ENCODE results near the gene SYTL4.
"Not testable (repeated sequence)": the region's sequence is repeated elsewhere in the genome, so short reads cannot be mapped to it uniquely, and the experiment has no call there.

SYTL4 gene

DNA sequence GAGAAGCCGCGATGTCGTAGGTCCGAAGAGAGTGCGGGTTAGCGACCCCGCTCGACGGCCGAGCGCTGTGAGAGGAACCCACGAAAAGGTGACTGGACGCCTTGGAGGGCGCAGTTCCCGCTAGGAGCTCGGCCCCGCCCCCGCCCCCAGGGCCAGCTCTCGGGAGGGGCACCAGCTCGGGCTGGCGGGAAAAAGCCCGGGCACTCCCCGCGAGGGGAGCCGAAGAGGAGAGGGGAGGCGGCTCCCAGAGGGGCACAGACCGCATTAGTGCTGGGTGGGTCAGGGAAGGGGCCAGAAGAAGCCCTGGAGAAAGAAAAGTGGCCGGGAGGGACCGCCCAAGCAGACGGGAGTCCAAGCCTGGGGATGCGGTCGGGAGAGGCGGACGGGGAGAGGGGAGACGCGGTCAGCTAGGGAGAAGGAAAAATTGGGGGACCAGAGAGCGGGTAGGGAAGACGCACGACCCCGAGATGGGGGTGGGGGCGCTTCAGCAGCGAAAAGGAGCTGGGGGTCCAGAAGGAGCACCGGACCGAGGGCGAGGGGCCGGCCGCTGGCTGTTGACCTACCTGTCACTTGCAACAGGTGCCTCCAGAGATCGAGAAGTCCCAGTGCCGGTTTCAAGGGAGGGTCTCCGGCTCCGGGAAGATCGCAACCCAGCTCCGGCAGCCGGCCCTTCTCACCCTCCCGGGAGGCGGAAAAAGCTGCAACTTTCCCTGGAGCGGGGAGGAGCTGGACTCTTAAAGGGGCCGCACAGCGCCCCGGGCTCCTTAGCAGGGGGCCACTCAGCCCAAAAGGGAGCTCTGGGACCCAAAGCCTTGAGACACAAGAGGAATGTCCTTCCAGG is at the start of gene SYTL4:
SYTL4 (minus strand) TSS at position 681 of the 841 bp plus-strand sequence. CDS start 30,084 bp downstream, outside the sequence.
- peak; percentile 40 for DNase-seq (ENCODE audit: low spot score)

DNA sequence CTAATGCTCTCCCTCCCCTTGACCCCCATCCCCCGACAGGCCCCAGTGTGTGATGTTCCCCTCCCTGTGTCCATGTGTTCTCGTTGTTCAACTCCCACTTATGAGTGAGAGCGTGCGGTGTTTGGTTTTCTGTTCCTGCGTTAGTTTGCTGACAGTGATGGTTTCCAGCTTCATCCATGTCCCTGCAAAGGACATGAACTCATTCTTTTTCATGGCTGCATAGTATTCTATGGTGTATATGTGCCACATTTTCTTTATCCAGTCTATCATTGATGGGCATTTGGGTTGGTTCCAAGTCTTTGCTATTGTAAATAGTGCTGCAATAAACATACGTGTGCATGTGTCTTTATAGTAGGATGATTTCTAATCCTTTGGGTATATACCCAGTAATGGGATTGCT is 37.5 kb upstream of the SYTL4 start:
- not testable (repeated sequence) for DNase-seq (ENCODE audit: low spot score)

DNA sequence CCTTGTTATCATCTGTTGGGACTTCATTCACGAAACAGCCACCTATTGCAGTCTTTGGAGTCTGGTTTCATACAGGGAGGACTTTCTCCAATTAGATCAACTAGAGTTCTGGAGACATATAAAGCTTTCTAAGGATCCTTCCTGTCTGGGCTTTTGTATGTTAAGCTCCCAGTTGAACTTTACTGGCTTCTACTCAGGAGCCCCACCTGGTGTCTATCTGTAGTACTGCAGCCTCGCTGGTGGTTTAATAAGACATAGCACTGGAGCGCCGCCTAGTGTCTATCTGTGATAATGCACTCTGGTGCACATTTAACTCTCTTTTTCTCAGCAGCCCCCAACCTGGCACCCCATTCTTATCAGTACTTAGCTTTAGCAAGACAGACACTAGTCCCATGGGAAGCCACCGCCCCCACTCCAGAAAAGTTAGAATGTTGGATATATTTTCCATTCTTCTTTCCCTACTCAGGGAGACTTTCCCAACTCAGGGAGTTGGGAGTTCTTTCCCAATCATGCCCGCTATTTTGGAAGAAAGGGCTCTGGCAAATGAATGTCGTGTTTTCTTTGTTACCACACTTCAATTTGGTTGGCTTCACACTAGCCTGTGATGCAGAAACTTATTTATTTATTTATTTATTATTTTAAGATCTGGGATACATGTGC is 36.9 kb upstream of the SYTL4 start:
- peak; percentile 25 for DNase-seq (ENCODE audit: low spot score)

DNA sequence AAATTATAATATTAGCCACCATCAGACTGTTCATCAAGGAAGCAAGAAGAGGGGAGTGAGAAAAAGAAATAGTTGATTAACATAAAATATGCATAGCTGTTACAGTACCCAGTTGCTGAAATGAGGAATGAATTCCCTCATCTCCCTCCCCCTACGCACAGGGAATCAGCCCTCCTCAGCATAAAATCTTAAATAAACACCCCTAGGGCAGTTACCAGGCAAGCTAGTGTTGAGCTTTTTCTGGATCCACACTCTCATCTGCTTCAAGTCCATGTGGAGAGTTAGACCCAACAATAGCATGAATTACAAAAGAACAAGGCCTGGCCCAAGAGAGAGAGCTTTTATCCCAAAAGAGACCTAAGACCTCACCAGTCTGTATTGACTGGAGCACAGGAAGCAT is 19.0 kb upstream of the SYTL4 start:
- DNase-seq (ENCODE audit: low spot score), result no peak

DNA sequence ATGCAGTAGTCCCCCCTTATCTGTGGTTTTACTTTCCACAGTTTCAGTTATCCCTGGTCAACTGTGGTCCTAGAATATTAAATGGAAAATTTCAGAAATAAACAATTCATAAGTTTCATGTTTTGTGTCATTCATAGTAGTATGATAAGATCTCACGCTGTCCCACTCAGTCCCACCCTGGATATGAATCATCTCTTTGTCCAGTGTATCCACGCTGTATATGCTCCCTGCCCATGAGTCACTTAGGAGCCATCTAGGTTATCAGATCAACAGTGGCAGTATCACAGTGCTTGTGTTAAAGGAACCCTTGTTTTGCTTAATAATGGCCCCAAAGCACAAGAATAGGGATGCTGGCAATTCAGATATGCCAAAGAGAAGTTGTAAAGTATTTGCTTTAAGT is 16.2 kb upstream of the SYTL4 start:
- no peak for DNase-seq (ENCODE audit: low spot score)

DNA sequence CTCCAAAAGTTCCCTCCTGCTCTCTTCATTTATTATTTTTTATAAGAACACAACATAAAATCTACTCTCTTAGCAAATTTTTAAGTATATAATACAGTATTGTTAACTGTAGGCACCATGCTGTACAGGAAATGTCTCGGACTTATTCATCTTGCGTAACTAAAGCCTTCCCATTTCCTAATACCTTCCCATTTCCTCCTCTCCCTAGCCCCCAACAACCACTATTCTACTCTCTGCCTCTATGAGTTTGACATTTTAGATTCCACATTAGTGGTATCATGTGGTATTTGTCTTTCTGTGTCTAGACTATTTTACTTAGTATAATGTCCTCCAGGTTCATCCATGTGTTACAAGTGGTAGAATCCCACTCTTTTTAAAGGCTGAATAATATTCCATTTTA is 15.8 kb upstream of the SYTL4 start:
- DNase-seq (ENCODE audit: low spot score), result no peak

DNA sequence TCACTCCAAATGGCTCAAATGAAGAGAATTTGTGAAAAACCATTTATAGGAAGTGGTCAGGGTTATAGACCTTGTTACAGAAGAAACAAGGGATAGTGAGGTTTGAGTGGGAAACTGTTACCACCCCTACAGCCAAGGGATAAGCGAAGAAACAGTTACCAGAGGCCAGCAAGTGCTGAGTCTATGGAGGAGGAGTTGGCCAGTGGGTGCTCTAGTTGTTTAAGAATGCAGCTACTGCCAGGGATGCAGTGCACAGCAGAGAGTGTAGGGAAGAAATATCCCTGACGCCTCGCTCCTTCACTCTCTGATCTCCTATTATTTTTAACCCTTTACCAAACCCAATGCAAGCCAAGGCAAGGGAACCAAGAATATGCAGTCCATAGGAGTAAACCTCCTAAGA is 15.2 kb upstream of the SYTL4 start:
- DNase-seq (ENCODE audit: low spot score), result no peak

DNA sequence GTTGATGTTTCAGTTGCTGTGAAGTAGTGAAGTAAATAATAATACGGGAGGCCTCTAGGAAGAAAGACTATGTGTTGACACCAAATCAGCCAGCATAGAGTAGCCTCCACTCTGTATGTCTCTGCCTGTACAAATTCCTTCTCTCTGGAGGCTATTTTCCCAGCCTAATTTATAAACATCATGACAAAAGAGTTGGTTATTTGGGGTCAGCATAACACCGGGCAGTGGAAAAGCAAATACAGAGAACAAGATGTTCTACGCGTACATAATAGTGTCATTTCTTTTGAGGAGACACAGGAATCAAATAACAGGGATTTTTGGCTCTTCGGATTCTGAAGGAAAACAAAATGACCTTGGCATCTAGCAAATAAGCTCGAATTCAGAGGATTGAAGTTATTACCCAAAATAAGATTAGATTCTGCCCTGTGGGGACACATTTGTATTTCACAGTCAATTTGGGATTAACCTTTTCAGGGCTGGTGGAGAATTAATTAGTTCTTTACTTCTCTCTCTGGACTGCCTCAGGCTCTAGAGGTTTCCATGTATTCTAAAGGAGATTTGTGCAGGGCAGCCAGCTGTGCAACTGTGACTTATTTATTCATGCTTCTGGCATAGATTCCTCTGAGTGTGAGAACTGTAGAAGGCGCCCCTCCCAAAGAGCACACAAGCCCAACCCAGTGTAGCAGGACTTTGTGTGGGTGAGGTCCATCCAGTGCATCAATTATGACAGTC is 14.1 kb upstream of the SYTL4 start:
- DNase-seq (ENCODE audit: low spot score), result no peak

DNA sequence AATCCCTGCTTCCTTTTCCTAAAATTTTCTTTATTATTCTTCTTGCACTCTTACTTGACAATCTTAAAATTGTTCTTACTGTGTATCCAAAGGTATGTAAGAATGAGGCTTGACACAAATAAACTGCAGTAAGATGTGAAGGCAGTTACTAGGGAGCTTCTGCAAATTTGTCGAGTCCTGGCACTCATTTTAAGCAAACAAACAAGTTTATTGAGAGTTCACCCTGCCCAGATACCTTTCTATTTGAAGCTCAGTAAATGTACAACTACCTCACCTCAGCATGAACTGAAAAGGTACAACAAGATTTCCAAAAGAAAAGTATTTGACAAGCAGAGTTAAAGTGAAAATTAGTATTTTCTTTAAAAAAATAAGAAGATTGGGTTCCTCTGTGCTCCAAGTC is 13.3 kb upstream of the SYTL4 start:
- no peak for DNase-seq (ENCODE audit: low spot score)

DNA sequence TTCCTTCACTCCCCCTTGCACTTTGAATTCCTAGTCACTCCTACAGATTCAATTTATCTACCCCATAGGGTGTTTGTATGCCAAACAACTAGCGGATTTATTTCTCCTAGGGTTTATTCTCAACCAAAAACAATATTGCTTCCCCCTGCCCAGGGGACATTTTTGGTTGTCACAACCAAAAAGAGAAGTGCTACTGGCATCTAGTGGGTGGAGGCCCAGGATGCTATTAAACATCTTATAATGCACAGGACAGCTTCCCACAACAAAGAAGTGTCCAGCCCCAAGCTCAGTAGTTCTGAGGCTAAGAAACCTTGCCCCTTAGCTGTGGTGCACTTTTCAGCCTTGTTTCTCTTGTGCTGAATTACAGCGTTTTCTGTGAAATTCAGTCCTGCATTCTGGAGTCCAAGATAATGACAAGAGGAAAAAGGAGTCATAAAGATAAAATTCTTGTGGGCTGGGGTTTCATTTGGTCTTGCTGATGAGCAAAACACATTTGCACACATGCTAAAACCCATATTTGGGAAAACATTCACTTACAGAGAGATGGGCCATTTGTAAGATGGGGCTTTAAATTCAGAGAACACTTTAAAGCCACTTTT is 11.2 kb upstream of the SYTL4 start:
- no peak for DNase-seq (ENCODE audit: low spot score)

DNA sequence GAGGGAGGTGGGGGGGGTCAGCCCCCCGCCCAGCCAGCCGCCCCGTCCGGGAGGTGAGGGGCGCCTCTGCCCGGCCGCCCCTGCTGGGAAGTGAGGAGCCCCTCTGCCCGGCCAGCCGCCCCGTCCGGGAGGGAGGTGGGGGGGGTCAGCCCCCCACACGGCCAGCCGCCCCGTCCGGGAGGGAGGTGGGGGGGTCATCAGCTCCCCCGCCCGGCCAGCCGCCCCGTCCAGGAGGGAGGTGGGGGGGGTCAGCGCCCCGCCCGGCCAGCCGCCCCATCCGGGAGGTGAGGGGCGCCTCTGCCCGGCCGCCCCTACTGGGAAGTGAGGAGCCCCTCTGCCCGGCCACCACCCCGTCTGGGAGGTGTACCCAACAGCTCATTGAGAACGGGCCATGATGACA is 7.9 kb downstream of the SYTL4 start:
- DNase-seq (ENCODE audit: low spot score), result not testable (repeated sequence)

DNA sequence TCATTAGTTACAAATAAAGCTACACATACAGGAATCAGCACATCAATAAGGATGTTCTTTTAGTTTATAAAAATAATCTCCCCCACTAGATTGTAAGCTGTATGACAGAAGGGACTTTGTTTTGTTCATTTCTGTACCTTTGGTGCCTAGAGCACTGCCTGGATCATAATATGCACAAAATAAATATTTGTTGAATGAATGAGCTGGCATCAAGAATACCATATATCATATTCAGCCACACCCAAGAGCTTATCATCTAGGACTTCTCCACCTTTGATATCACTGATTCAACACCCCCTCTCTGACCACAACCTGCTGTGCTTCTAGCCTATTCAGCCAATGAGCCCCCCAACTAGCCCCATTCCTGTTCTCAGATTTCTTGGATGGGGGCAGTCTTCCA is 10.6 kb downstream of the SYTL4 start:
- no peak for DNase-seq (ENCODE audit: low spot score)

DNA sequence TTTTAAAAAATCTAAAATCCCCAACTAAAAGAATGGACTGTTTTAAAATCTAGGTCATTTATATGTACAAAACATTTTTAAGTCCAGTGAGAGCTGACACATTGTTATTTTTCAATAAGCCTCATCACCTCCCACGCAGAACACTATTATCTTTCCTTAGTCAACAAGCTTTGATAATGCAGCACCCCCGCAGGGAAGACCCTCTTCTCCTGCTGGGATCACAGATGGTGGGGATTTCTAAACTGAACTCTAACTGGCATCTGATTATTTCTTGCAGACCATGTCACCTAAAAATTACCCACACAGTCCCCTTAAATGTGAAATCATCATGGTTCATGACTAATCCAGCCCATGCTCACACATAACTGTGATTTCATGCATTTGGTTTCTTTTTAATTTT is 11.6 kb downstream of the SYTL4 start:
- DNase-seq (ENCODE audit: low spot score), result no peak

DNA sequence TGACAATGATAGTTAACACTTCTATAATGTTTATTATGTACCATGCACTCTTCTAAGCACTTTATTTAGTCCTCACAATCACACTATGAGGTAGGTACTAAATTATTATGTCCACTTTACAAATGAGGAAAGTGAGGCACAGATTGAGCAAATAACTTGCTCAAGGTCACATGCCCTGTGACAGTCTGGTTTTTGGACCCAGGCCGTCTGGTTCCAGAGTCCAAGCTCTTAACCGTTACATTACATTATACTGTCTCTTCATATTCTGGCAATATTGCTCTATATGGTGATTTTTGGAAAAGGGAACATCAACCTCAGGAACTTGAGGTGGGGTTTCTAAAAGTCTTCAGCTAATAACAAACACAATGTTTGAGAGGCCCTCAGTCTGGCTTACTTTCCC is 12.8 kb downstream of the SYTL4 start:
- no peak for DNase-seq (ENCODE audit: low spot score)

DNA sequence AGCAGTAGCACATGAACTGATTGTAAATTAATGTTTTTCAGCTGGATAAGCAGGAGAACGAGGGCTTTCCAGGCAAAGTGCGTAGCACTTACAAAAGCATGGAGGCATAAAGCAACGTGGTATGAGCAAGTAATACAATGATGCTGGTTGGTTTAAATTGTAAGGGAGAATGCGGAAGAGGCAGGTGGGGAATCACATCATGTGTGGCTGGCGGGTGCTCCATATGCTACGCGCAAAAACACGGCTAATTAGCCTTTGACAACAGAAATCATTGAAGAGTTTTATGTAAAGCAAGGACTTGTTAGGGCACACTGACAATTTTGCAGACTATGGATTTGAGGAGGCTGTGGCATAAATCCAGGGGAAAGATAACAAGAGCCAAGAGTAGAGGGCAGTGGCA is 14.6 kb downstream of the SYTL4 start:
- DNase-seq (ENCODE audit: low spot score), result no peak

DNA sequence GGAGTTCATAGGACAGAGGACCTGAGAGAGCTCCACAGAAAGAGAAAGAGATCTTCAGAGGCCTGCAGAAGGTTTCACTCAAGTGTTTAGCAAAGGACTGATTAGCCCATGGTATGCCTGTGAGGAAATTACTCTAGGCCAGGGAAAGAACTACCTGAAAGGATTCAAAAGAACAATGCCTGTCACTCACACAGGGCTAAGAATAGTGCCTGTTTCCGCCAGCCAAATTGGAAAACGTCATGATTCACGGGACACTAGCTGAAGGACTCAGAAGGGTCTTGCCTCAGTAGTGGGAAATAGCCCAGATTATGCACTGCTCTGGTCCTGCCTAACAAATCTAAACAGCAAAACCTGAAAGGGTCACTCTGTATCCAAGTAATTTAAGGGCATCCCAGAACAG is 21.1 kb downstream of the SYTL4 start:
- DNase-seq (ENCODE audit: low spot score), result no peak

DNA sequence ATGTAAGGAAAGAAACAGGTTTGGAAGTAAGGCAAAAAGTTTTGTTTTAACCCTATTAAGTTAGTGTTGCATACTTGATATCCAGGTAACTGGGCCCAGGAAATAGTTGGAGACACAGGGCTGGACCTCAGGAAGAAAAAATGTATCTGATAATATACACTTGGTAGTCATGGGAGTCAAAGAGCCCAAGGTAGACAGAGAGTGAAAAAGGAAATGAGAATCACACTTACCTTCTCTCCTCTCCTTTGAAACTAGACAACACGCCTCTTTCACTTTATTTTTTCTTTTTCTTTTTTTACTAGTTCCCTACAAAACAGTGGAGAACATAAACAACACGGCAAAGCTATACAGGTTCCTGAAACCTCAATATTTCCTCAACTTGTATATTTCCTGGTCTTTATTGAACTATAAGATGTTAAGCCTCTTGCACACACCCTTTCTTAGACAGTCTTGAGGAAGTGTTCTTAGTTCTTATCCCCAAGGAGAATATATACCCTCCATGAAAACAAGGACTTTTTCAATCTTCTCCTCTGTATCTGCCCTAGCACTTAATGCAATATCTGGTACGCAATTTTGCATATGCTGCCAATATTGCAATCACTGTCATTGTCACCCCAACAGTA is 27.2 kb downstream of the SYTL4 start:
- no peak for DNase-seq (ENCODE audit: low spot score)

DNA sequence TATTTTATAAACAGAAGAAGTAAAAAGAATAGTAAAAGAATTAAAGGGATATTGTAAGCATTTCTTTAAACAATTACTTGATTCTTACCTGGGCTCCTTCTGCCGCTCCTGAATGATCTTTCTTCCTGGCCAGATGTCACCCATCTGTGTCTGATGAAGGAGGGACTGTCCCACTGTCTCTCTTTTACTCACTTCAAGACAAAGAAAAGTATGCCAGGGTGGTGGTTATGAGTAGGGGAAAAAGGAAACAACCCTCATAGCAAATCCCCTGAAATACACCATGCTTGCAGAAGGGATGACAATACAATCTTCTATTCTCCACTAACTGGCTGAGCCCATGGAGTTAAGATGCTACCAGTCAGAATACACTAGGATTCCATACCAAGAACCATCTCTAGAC is 31.1 kb downstream of the SYTL4 start:
- DNase-seq (ENCODE audit: low spot score), result no peak

DNA sequence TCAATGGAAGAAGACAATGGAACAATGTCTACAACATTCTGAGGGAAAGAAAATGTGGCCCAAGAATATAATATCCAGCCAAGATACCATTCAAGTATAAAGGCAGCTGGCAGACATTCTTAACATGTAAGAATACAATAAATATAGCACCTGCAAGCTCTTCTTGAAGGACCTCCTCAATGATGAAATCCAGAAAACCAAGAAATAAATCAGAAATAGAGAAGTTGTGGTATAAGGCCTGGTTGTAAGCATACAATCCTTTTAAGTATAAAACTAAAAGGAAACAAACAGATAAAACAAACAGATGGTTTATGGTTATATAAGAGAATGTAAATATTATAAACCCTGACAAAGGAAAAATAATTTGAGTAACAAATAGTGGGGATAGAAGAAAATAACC is 33.4 kb downstream of the SYTL4 start:
- DNase-seq (ENCODE audit: low spot score), result no peak

DNA sequence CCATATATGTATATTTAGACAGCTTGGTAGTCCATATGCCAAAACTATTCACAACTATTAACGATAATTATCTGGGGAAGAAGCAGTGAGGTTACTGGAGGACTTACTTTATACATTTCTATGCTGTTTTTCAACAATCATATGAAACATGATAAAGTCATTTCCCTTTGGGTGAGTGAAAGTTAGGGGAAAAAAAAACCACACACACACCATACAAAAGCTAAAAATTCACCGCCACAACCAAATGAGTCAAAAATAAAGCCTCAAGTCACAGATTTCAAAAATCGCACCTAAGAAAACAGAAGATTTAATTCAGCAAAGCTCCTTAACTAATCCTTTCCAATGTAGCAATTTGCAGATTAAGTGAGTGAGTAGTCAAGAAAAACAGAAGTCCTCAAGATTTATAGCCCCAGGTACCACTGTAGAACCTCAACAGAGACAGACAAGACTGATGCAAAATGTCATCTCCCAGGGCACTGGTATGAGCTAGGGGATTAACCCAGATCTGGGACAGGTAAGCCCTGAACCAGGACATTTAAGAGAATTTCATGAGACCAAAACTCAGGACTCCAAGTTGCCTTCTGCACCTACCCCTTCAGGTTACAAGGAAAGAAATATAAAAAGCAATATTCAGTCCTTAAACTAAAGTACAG is 35.1 kb downstream of the SYTL4 start:
- DNase-seq (ENCODE audit: low spot score), result no peak

DNA sequence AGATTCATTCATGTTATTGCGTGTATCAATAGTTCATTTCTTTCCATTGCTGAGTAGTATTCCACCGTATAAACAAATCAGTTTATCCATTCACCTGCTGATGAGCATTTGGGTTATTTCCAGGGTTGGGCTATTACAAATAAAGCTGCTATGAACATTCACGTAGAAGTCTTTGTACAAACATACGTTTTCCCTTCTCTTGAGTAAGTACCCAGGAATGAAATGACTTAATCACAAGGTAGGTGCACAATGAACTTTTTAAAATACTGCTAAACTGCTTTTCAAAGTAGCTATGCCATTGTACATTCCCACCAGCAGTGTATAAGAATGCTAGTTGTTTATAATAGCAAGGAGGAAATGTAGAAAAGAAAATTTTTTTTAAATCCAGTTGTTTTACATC is 35.9 kb downstream of the SYTL4 start:
- no peak for DNase-seq (ENCODE audit: low spot score)

DNA sequence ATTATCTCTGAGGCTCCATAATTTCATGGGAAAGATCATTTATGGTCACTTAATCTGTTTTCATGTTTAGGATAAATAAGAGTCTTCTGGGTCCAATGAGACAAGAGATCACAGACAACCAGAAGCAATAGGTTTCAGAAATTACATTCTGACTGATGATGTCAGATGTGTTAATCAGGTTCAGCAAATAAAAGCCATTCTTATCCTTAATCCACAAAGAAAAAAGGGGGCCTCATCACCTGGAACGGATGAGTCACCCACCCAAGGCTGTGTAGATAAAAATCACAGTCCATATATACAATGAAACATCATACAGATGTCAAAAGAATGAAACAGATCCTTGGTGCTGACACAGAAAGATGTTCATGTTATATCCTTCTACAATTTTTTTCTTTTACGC is 36.6 kb downstream of the SYTL4 start:
- no peak for DNase-seq (ENCODE audit: low spot score)
